ENCODE results near the gene DHX16.

DHX16 gene

DNA sequence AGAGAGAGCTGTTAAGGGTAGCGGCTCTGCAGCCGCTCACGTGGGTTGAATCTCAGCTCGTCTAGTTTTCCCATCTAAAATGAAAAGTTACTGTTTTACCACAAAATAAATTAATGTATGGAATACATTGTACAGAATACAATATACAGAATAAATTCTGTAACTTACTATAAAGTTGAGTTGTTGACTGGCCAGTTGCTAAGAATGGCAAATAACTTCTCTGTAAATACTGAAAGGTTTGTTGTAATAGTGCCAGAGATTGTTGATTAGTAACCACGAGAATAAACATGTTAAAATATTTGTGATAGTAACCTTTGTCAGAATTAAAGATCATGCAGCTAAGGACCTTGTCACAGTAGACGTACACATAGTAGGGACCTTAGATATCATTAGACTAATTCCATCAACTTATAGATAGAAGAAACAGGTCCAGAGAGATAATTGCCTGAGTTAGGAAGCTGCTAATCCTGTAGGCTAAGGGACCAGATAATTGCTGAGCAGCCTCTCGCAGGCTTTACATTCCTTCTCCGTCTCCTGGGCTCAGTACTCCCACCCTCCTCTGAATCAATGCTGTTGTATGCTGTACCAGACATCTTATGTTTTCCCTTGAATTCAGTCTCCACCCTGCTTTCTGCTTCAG, 18.5 kb upstream of the DHX16 start:
- TF ChIP-seq YY1 (IDR thresholded peaks at IDR 0.05; ENCODE audit: low read depth) (no peak), CEBPB (IDR thresholded peaks at IDR 0.05) (no peak), NFIC (IDR thresholded peaks at IDR 0.05) (no peak), TEAD4 (IDR thresholded peaks at IDR 0.05) (no peak), ZBTB7A (IDR thresholded peaks at IDR 0.05; ENCODE audit: low read depth) (no peak), FOXM1 (IDR thresholded peaks at IDR 0.05; ENCODE audit: borderline replicate concordance, low read depth) (no peak)
- TF ChIP-seq, protein P1, sequence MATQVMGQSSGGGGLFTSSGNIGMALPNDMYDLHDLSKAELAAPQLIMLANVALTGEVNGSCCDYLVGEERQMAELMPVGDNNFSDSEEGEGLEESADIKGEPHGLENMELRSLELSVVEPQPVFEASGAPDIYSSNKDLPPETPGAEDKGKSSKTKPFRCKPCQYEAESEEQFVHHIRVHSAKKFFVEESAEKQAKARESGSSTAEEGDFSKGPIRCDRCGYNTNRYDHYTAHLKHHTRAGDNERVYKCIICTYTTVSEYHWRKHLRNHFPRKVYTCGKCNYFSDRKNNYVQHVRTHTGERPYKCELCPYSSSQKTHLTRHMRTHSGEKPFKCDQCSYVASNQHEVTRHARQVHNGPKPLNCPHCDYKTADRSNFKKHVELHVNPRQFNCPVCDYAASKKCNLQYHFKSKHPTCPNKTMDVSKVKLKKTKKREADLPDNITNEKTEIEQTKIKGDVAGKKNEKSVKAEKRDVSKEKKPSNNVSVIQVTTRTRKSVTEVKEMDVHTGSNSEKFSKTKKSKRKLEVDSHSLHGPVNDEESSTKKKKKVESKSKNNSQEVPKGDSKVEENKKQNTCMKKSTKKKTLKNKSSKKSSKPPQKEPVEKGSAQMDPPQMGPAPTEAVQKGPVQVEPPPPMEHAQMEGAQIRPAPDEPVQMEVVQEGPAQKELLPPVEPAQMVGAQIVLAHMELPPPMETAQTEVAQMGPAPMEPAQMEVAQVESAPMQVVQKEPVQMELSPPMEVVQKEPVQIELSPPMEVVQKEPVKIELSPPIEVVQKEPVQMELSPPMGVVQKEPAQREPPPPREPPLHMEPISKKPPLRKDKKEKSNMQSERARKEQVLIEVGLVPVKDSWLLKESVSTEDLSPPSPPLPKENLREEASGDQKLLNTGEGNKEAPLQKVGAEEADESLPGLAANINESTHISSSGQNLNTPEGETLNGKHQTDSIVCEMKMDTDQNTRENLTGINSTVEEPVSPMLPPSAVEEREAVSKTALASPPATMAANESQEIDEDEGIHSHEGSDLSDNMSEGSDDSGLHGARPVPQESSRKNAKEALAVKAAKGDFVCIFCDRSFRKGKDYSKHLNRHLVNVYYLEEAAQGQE (IDR thresholded peaks at IDR 0.05; ENCODE audit: low read depth) = no peak
- TF ChIP-seq, protein P2, sequence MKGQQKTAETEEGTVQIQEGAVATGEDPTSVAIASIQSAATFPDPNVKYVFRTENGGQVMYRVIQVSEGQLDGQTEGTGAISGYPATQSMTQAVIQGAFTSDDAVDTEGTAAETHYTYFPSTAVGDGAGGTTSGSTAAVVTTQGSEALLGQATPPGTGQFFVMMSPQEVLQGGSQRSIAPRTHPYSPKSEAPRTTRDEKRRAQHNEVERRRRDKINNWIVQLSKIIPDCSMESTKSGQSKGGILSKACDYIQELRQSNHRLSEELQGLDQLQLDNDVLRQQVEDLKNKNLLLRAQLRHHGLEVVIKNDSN (IDR thresholded peaks at IDR 0.05) = no peak
- TF ChIP-seq, protein P3, sequence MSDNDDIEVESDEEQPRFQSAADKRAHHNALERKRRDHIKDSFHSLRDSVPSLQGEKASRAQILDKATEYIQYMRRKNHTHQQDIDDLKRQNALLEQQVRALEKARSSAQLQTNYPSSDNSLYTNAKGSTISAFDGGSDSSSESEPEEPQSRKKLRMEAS (IDR thresholded peaks at IDR 0.05) = no peak

DNA sequence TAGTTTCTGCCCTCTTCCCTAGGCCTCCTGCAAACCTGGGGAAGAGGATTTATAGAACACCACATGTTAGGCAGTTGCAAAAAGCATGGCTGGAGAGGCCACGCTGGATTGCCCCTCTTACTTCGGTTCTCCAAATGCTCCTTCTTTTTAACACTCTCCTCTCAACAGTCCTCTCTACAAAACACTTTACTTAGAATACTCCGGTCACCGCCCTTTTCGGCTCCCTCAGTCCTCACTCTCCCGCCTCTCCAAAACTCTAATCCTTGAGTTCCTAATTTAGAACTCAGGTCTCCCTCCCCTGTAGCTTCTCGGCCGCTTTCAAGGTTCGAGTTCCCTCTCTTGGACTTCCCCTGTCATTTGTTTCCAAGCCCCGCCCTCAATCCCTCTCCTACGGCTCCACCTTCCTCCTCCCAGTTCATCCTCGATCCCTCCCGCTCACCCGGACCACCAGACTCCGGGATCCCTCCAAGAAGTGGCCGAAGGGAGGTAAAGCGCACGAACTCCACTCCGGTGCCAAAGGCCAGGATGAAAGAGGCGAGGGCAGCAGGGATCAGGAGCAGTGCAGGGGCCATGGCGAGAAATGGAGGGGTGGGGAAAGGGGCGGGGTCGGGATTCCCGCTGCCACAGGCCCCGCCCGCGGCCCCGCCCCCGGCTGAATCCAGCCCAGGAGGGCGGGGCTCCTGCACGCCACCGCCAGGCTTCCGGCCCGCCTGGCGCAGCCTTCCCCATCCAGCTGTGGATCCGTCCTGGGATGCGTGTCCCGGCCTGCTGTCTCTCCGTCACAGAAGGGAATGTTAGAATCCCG, 17.8 kb upstream of the DHX16 start, which contains the start of gene NRM:
Gene NRM, minus strand, starts transcription at position 582 of the 805 bp plus-strand sequence. Its CDS starts 10 bp downstream, at position 572.
- no peak for TF ChIP-seq EGR1 (IDR thresholded peaks at IDR 0.05)
- TF ChIP-seq, protein P2 (IDR thresholded peaks at IDR 0.05) = no peak
- no peak for TF ChIP-seq TEAD4 (IDR thresholded peaks at IDR 0.05)
- 0 out of 2 replicates have a peak, but pooled peaks have one; percentile 35 for TF ChIP-seq YY1 (IDR thresholded peaks at IDR 0.05; ENCODE audit: low read depth)
- TF ChIP-seq CREB1 (IDR thresholded peaks at IDR 0.05; ENCODE audit: low read depth) = no peak
- TF ChIP-seq, protein P3 (IDR thresholded peaks at IDR 0.05) = peak; percentile 29; the same call in 1 of the 2 replicates
- no peak for TF ChIP-seq TCF12 (IDR thresholded peaks at IDR 0.05; ENCODE audit: low read depth)
- no peak for TF ChIP-seq ZBTB7A (IDR thresholded peaks at IDR 0.05; ENCODE audit: low read depth)
- 0 out of 2 replicates have a peak, but pooled peaks have one; percentile 30 for TF ChIP-seq TAF1 (IDR thresholded peaks at IDR 0.05; ENCODE audit: low read depth)
- TF ChIP-seq, protein P1 (IDR thresholded peaks at IDR 0.05; ENCODE audit: low read depth) = no peak
- no peak for TF ChIP-seq FOXM1 (IDR thresholded peaks at IDR 0.05; ENCODE audit: borderline replicate concordance, low read depth)
- no peak for TF ChIP-seq NFIC (IDR thresholded peaks at IDR 0.05)

DNA sequence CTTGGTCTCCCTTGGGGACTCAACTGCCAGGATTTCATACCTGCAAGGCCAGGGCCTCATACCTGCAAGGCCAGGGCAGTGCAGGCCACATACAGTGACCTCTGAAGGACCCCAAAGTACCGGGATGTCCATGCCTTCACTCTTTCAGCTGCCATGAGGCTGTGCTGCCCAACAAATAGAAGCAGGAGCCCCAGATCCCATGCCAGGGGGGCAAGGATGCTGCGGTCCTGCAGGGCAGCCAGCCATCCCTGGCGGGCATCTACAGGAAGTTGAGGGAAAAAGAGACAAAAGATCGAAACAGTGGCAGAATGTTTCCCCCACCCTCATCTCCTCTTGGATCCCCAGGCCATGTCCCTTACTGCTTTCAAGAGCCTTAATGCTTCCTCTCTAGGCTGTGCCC, 17.2 kb upstream of the DHX16 start:
- TF ChIP-seq YY1 (IDR thresholded peaks at IDR 0.05; ENCODE audit: low read depth) = no peak
- TF ChIP-seq CEBPB (IDR thresholded peaks at IDR 0.05) = no peak
- TF ChIP-seq CREB1 (IDR thresholded peaks at IDR 0.05; ENCODE audit: low read depth) = no peak
- TF ChIP-seq EP300 (IDR thresholded peaks at IDR 0.05; ENCODE audit: borderline replicate concordance) = no peak
- no peak for TF ChIP-seq FOXM1 (IDR thresholded peaks at IDR 0.05; ENCODE audit: borderline replicate concordance, low read depth)

DNA sequence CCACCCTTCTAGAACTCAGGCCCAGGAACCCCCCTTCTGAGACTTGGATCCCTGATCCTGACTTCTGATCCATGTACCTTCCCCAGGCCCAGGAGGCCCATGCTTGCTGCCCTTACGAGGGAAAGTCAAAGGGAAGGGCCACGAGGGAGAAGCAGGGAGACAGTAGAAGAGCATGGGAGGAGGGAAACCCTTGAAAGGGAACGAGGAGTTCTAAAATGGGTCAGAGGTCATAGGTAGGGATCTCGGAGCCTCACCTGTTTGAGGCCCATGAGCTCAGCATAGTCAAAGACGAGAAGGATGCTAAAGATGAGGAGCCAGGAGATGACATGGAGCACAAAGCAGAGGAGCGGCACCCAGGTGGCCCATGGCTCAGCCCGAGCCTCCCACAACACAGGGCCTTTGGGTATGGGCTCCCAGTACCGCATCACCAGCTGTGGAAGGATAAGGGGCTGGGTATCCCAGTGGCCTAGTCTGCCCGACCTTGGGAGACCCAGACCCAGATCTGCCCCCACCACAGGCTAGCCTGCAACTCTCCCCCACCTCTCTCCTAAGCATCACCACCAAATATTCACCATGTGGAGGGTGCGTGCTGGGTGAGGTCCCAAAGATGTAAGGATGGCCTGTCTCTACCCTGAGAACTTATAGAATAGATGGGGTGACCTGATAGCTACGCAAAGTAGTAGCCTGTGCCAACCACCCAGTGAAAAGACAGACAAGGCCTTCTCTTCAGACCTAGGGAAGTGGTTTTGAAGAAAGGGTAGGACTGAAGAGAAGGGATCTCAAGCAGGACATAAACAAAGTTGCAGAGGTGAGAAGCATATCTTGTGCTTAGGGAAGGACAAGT, 16.4 kb upstream of the DHX16 start:
- TF ChIP-seq EP300 (IDR thresholded peaks at IDR 0.05; ENCODE audit: borderline replicate concordance) (no peak), CEBPB (IDR thresholded peaks at IDR 0.05) (no peak), CREB1 (IDR thresholded peaks at IDR 0.05; ENCODE audit: low read depth) (no peak)
- TF ChIP-seq, protein P2 (IDR thresholded peaks at IDR 0.05) = no peak

DNA sequence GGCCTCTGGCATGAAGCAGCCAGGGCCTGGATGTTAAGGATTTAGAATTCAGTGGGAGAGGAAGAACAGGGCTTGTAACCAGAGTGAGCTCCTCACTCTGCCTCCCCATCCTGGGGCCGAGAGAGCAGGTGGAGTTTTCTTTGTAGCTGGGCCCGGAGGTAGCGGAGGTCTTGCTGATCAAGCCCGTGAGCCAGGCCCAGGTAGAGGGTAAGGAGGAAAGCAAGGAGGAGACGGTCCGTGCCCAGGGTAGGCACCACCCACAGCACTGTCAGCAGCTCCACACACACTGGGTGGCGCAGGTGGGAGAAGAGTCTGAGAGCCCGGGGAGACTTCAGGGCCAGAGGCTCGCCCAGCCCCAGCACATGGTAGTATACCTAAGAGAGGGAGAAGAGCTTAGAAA, 15.8 kb upstream of the DHX16 start:
- TF ChIP-seq CREB1 (IDR thresholded peaks at IDR 0.05; ENCODE audit: low read depth) (no peak), TCF12 (IDR thresholded peaks at IDR 0.05; ENCODE audit: low read depth) (no peak), FOXM1 (IDR thresholded peaks at IDR 0.05; ENCODE audit: borderline replicate concordance, low read depth) (no peak), EP300 (IDR thresholded peaks at IDR 0.05; ENCODE audit: borderline replicate concordance) (no peak), EGR1 (IDR thresholded peaks at IDR 0.05) (no peak), NFIC (IDR thresholded peaks at IDR 0.05) (no peak), RAD21 (IDR thresholded peaks at IDR 0.05; ENCODE audit: low read depth) (no peak), CEBPB (IDR thresholded peaks at IDR 0.05) (no peak), ZBTB7A (IDR thresholded peaks at IDR 0.05; ENCODE audit: low read depth) (no peak), TEAD4 (IDR thresholded peaks at IDR 0.05) (no peak), YY1 (IDR thresholded peaks at IDR 0.05; ENCODE audit: low read depth) (no peak), TAF1 (IDR thresholded peaks at IDR 0.05; ENCODE audit: low read depth) (no peak)
- TF ChIP-seq, protein P1 (IDR thresholded peaks at IDR 0.05; ENCODE audit: low read depth) = no peak
- TF ChIP-seq, protein P3 (IDR thresholded peaks at IDR 0.05) = no peak
- TF ChIP-seq, protein P2 (IDR thresholded peaks at IDR 0.05) = no peak
